22Rv1 (cell line): ENCODE data around the gene GRM4.

Source experiments
- CTCF ChIP-seq: fragments of 450-650 bp; IDR thresholded peaks from 2 replicates; pipeline ENCODE4 v1.5.1; 2017; ENCODE audit warnings: mild to moderate bottlenecking
- ZFX ChIP-seq: fragments of 450-650 bp; IDR thresholded peaks from 2 replicates; pipeline ENCODE4 v1.6.1; 2017; ENCODE audit warnings: antibody characterized with exemption, borderline replicate concordance

DNA sequence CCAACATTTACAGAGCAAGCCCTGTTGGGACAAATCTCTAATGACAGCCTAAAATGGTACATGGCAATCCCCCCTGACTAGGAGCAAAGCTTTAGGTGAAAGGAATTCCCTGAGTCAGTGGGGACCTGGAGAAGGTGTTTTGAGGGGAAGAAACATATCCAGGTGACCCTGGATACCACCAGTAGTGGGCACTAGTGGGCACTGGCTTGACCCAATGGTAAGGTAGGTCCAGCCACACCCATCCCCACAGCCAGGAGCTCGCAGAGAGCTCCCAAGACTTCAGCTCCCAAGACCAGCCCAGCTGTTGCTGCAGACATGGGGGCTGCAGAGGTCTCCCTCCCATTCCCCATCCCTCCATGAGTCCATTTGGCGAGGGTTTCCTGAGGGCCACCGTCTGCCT, 19.5 kb downstream of the GRM4 start:
- peak; percentile 22 for TF ChIP-seq CTCF
- TF ChIP-seq ZFX = no peak
